Stimulated activated naive CD8-positive, alpha-beta T cell treated with anti-CD3 and anti-CD28 coated beads, Interleukin-15, Interleukin-2, amounts not matched to agents 100 ng/mL and 50 ng/mL, for 24 hours (primary cell): Measurements from ENCODE around the gene GRIA4.
"Not testable (repeated sequence)": the region's sequence is repeated elsewhere in the genome, so short reads cannot be mapped to it uniquely, and the experiment has no call there.

Source experiments
- H3K27ac Mint-ChIP-seq: one replicate; pipeline ENCODE4 v1.8.0; 2021; ENCODE audit warnings: mild to moderate bottlenecking, mixed read lengths
- H3K27me3 Mint-ChIP-seq: one replicate; pipeline ENCODE4 v1.8.0; 2021; ENCODE audit warnings: mixed read lengths
- H3K36me3 Mint-ChIP-seq: one replicate; pipeline ENCODE4 v1.8.0; 2021; ENCODE audit warnings: low read depth, mixed read lengths
- H3K4me1 Mint-ChIP-seq: one replicate; pipeline ENCODE4 v1.8.0; 2021; ENCODE audit warnings: low read depth, mixed read lengths
- H3K4me3 Mint-ChIP-seq: one replicate; pipeline ENCODE4 v1.8.0; 2021; ENCODE audit warnings: mild to moderate bottlenecking, mixed read lengths
- H3K9me3 Mint-ChIP-seq: one replicate; pipeline ENCODE4 v1.8.0; 2021; ENCODE audit warnings: mixed read lengths

Gene GRIA4

GRCh38 chr11:105720096-105720495 is 110.2 kb downstream of the GRIA4 start:
- H3K27ac Mint-ChIP-seq: no peak overlapping the region
- H3K27me3 Mint-ChIP-seq: no peaks in the 10 kb centered on the region
- H3K4me1 Mint-ChIP-seq: no peaks in the 10 kb centered on the region
- H3K36me3 Mint-ChIP-seq: no peaks in the 10 kb centered on the region
- no peaks in the 10 kb centered on the region for H3K9me3 Mint-ChIP-seq
- no peak overlapping the region for H3K4me3 Mint-ChIP-seq

- no peaks in the 10 kb centered on the region for H3K4me1 Mint-ChIP-seq
- no peaks in the 10 kb centered on the region for H3K36me3 Mint-ChIP-seq
- no peak overlapping the region for H3K4me3 Mint-ChIP-seq
- H3K27ac Mint-ChIP-seq: no peak overlapping the region
- H3K27me3 Mint-ChIP-seq: no peaks in the 10 kb centered on the region
- peaks cover 5% of the 10 kb centered on the region for H3K9me3 Mint-ChIP-seq
Observed at GRCh38 chr11:105723269-105723668, 113.4 kb downstream of the GRIA4 start.

- Mint-ChIP-seq H3K4me1 (no peaks in the 10 kb centered on the region), H3K27me3 (no peaks in the 10 kb centered on the region), H3K9me3 (peaks cover 6% of the 10 kb centered on the region), H3K27ac (no peak overlapping the region), H3K36me3 (no peaks in the 10 kb centered on the region), H3K4me3 (no peak overlapping the region)
Observed at GRCh38 chr11:105732611-105733010, 122.7 kb downstream of the GRIA4 start.

GRCh38 chr11:105734426-105734825 is 124.6 kb downstream of the GRIA4 start:
- H3K4me3 Mint-ChIP-seq: no peak overlapping the region
- no peaks in the 10 kb centered on the region for H3K9me3 Mint-ChIP-seq
- H3K27ac Mint-ChIP-seq: no peak overlapping the region
- no peaks in the 10 kb centered on the region for H3K36me3 Mint-ChIP-seq
- no peaks in the 10 kb centered on the region for H3K27me3 Mint-ChIP-seq
- no peaks in the 10 kb centered on the region for H3K4me1 Mint-ChIP-seq

GRCh38 chr11:105738251-105738650 is 128.4 kb downstream of the GRIA4 start:
- no peak overlapping the region for H3K4me3 Mint-ChIP-seq
- no peak overlapping the region for H3K27ac Mint-ChIP-seq
- no peaks in the 10 kb centered on the region for H3K27me3 Mint-ChIP-seq
- no peaks in the 10 kb centered on the region for H3K9me3 Mint-ChIP-seq
- no peaks in the 10 kb centered on the region for H3K36me3 Mint-ChIP-seq
- no peaks in the 10 kb centered on the region for H3K4me1 Mint-ChIP-seq

GRCh38 chr11:105738986-105739795 is 129.3 kb downstream of the GRIA4 start:
- H3K27ac Mint-ChIP-seq: no peak overlapping the region

GRCh38 chr11:105740164-105740903 is 130.5 kb downstream of the GRIA4 start:
- H3K27ac Mint-ChIP-seq: no peak overlapping the region
- H3K4me1 Mint-ChIP-seq: no peaks in the 10 kb centered on the region
- H3K36me3 Mint-ChIP-seq: no peaks in the 10 kb centered on the region
- no peak overlapping the region for H3K4me3 Mint-ChIP-seq
- H3K27me3 Mint-ChIP-seq: no peaks in the 10 kb centered on the region
- H3K9me3 Mint-ChIP-seq: no peaks in the 10 kb centered on the region

More at GRCh38 chr11:105738986-105739795, 129.3 kb downstream of the GRIA4 start:
- no peaks in the 10 kb centered on the region for H3K9me3 Mint-ChIP-seq
- H3K36me3 Mint-ChIP-seq: no peaks in the 10 kb centered on the region
- no peaks in the 10 kb centered on the region for H3K4me1 Mint-ChIP-seq
- no peak overlapping the region for H3K4me3 Mint-ChIP-seq
- H3K27me3 Mint-ChIP-seq: no peaks in the 10 kb centered on the region

GRCh38 chr11:105741488-105742020 is 131.7 kb downstream of the GRIA4 start:
- no peaks in the 10 kb centered on the region for H3K36me3 Mint-ChIP-seq
- no peak overlapping the region for H3K4me3 Mint-ChIP-seq
- no peaks in the 10 kb centered on the region for H3K9me3 Mint-ChIP-seq
- H3K4me1 Mint-ChIP-seq: no peaks in the 10 kb centered on the region
- H3K27ac Mint-ChIP-seq: no peak overlapping the region
- H3K27me3 Mint-ChIP-seq: no peaks in the 10 kb centered on the region

- Mint-ChIP-seq H3K27ac (no peak overlapping the region), H3K4me1 (no peaks in the 10 kb centered on the region)
Observed at GRCh38 chr11:105754260-105754659, 144.4 kb downstream of the GRIA4 start.

GRCh38 chr11:105754716-105755115 is 144.8 kb downstream of the GRIA4 start:
- Mint-ChIP-seq H3K27me3 (no peaks in the 10 kb centered on the region), H3K4me3 (no peak overlapping the region), H3K4me1 (no peaks in the 10 kb centered on the region), H3K9me3 (no peaks in the 10 kb centered on the region), H3K36me3 (no peaks in the 10 kb centered on the region), H3K27ac (no peak overlapping the region)

More at GRCh38 chr11:105754260-105754659, 144.4 kb downstream of the GRIA4 start:
- H3K27me3 Mint-ChIP-seq: no peaks in the 10 kb centered on the region
- no peaks in the 10 kb centered on the region for H3K9me3 Mint-ChIP-seq
- no peak overlapping the region for H3K4me3 Mint-ChIP-seq
- H3K36me3 Mint-ChIP-seq: no peaks in the 10 kb centered on the region

GRCh38 chr11:105757107-105757506 is 147.2 kb downstream of the GRIA4 start:
- Mint-ChIP-seq H3K4me1 (no peaks in the 10 kb centered on the region), H3K9me3 (no peaks in the 10 kb centered on the region), H3K27me3 (no peaks in the 10 kb centered on the region), H3K4me3 (no peak overlapping the region), H3K36me3 (no peaks in the 10 kb centered on the region), H3K27ac (no peak overlapping the region)

GRCh38 chr11:105763594-105763993 is 153.7 kb downstream of the GRIA4 start:
- Mint-ChIP-seq H3K9me3 (no peaks in the 10 kb centered on the region), H3K4me1 (no peaks in the 10 kb centered on the region), H3K27ac (no peak overlapping the region), H3K36me3 (no peaks in the 10 kb centered on the region), H3K4me3 (no peak overlapping the region), H3K27me3 (no peaks in the 10 kb centered on the region)

GRCh38 chr11:105767931-105768330 is 158.1 kb downstream of the GRIA4 start:
- Mint-ChIP-seq H3K9me3 (peaks cover 7% of the 10 kb centered on the region), H3K4me3 (no peak overlapping the region), H3K36me3 (no peaks in the 10 kb centered on the region), H3K4me1 (no peaks in the 10 kb centered on the region), H3K27ac (no peak overlapping the region), H3K27me3 (no peaks in the 10 kb centered on the region)

GRCh38 chr11:105769627-105770026 is 159.8 kb downstream of the GRIA4 start:
- no peaks in the 10 kb centered on the region for H3K4me1 Mint-ChIP-seq
- H3K4me3 Mint-ChIP-seq: no peak overlapping the region
- no peaks in the 10 kb centered on the region for H3K27me3 Mint-ChIP-seq
- H3K36me3 Mint-ChIP-seq: no peaks in the 10 kb centered on the region
- no peak overlapping the region for H3K27ac Mint-ChIP-seq
- H3K9me3 Mint-ChIP-seq: peaks cover 7% of the 10 kb centered on the region

GRCh38 chr11:105773452-105773851 is 163.6 kb downstream of the GRIA4 start:
- H3K36me3 Mint-ChIP-seq, H3K4me3 Mint-ChIP-seq, H3K9me3 Mint-ChIP-seq, H3K27me3 Mint-ChIP-seq, H3K27ac Mint-ChIP-seq, H3K4me1 Mint-ChIP-seq: not testable (repeated sequence)
